Measurements from ENCODE around the gene GPR148. TPM values are rescaled to one million over a fixed set of nuclear protein-coding genes. Genes with fewer than 3 reads are reported as not detected.

GPR148 gene
- total RNA-seq, 4 donors from 2014 or later, result not detected

- Histone ChIP-seq H3K4me3 (no peak overlapping the region), H3K27ac (replicated peaks in 1 of 4) (no peak overlapping the region), H3K9me3 (no peaks in the 10 kb centered on the region), H3K36me3 (no peaks in the 10 kb centered on the region), H3K27me3 (peaks cover 0 to 36% (median 0%) of the 10 kb centered on the region in 4 donors), H3K4me1 (no peaks in the 10 kb centered on the region)
- intact Hi-C loops (cut with DNase I), result no loop called here
- peak; percentile 86 for DNase-seq (ENCODE audit: extremely low spot score)
- TF ChIP-seq CTCF (IDR thresholded peaks at IDR 0.05) (no peak), POLR2AphosphoS5 (IDR thresholded peaks at IDR 0.05) (no peak), EP300 (IDR thresholded peaks at IDR 0.05) (no peak), POLR2A (IDR thresholded peaks at IDR 0.05; ENCODE audit: low read depth) (no peak)
- WGBS, result 76% methylated on average over 12 of the region's 12 CpGs
These were observed 38.0 kb downstream of the GPR148 start for GRCh38 chr2:130766711-130767407.

GRCh38 chr2:130767408-130767775, 38.5 kb downstream of the GPR148 start:
- H3K27ac ChIP-seq (replicated peaks in 1 of 4), result no peak overlapping the region
- H3K4me3 ChIP-seq, result no peak overlapping the region
- H3K9me3 ChIP-seq, result no peaks in the 10 kb centered on the region
- WGBS, result 78% methylated on average over 3 of the region's 7 CpGs
- H3K36me3 ChIP-seq, result no peaks in the 10 kb centered on the region
- TF ChIP-seq POLR2A (IDR thresholded peaks at IDR 0.05; ENCODE audit: low read depth) (no peak), CTCF (IDR thresholded peaks at IDR 0.05) (no peak), EP300 (IDR thresholded peaks at IDR 0.05) (no peak)
- H3K4me1 ChIP-seq, result no peaks in the 10 kb centered on the region
- no peak for DNase-seq (ENCODE audit: extremely low spot score)
- intact Hi-C loops (cut with DNase I), result no loop called here
- H3K27me3 ChIP-seq, result peaks cover 0 to 30% (median 0%) of the 10 kb centered on the region in 4 donors

- H3K9me3 ChIP-seq, result no peaks in the 10 kb centered on the region
- no peaks in the 10 kb centered on the region for H3K36me3 ChIP-seq
- intact Hi-C loops (cut with DNase I), result no loop called here
- peaks cover 0 to 21% (median 0%) of the 10 kb centered on the region in 4 donors for H3K27me3 ChIP-seq
- no peak for TF ChIP-seq EP300 (IDR thresholded peaks at IDR 0.05)
- TF ChIP-seq CTCF (IDR thresholded peaks at IDR 0.05), result no peak
- no peak for TF ChIP-seq POLR2AphosphoS5 (IDR thresholded peaks at IDR 0.05)
- no peak for TF ChIP-seq POLR2A (IDR thresholded peaks at IDR 0.05; ENCODE audit: low read depth)
- H3K27ac ChIP-seq (replicated peaks in 1 of 4), result no peak overlapping the region
- no peak overlapping the region for H3K4me3 ChIP-seq
- H3K4me1 ChIP-seq, result no peaks in the 10 kb centered on the region
- DNase-seq (ENCODE audit: extremely low spot score), result no peak
- 90% methylated on average over 6 of the region's 17 CpGs for WGBS
These were observed 39.5 kb downstream of the GPR148 start for GRCh38 chr2:130768191-130768855.

- Histone ChIP-seq H3K36me3 (no peaks in the 10 kb centered on the region), H3K9me3 (no peaks in the 10 kb centered on the region), H3K4me3 (no peak overlapping the region), H3K4me1 (no peaks in the 10 kb centered on the region), H3K27ac (replicated peaks in 1 of 4) (no peak overlapping the region), H3K27me3 (peaks cover 0 to 18% (median 0%) of the 10 kb centered on the region in 4 donors)
- TF ChIP-seq POLR2AphosphoS5 (IDR thresholded peaks at IDR 0.05) (no peak), EP300 (IDR thresholded peaks at IDR 0.05) (no peak), POLR2A (IDR thresholded peaks at IDR 0.05; ENCODE audit: low read depth) (no peak), CTCF (IDR thresholded peaks at IDR 0.05) (no peak)
- WGBS, result 71% methylated on average over 7 of the region's 7 CpGs
- DNase-seq (ENCODE audit: extremely low spot score), result peak; percentile 89
- intact Hi-C loops (cut with DNase I), result no loop called here
These were observed 40.6 kb downstream of the GPR148 start for GRCh38 chr2:130769343-130769907.
